ENCODE data around the gene ACOX1. TPM values are rescaled to one million over a fixed set of nuclear protein-coding genes. Genes with fewer than 3 reads are reported as not detected.

Gene ACOX1
- total RNA-seq, 3 donors from 2014 or later (not counting 1 experiment from before 2014, with no cell fraction given), result 22.8 to 48.2 (median 28.2) TPM

DNA sequence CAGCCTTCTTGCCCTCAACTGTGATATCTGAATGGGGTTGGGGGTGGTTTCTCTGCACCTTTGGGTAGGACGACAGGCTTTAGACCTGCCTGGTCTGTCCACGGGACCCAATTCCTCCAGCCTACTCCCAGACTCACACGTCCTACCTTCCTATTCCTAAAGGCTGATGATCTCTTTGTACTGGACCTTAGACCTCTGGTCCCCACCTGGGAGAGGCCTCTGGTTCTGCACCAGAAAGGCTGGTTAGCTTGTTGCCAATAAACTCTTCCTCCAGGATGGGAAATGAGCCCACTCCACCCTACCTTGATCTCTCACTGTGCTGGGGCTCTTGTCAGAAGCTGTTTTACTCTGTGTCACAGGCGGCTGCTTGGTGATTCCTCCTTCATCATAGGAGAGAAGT lies 52.5 kb downstream of the ACOX1 start:
- Histone ChIP-seq H3K4me3 (ENCODE audit: low read length) (no peak overlapping the region), H3K36me3 (ENCODE audit: control insufficient read depth, insufficient read depth, low read length) (no peaks in the 10 kb centered on the region), H3K4me1 (ENCODE audit: control insufficient read depth, insufficient read depth, low read length) (no peaks in the 10 kb centered on the region), H3K9me3 (ENCODE audit: control insufficient read depth, insufficient read depth, low read length) (no peaks in the 10 kb centered on the region), H3K27me3 (ENCODE audit: control insufficient read depth, insufficient read depth, low read length) (no peaks in the 10 kb centered on the region), H3K27ac (ENCODE audit: low read length) (no peak overlapping the region)
- ATAC-seq (no peak), DNase-seq (no peak)
- Mint-ChIP-seq H3K36me3 (no peaks in the 10 kb centered on the region), H3K9me3 (no peaks in the 10 kb centered on the region), H3K27ac (no peak overlapping the region), H3K4me3 (no peak overlapping the region), H3K4me1 (no peaks in the 10 kb centered on the region), H3K27me3 (ENCODE audit: low read depth in 2 of 2) (no peaks in the 10 kb centered on the region)
- TF ChIP-seq, protein P1, sequence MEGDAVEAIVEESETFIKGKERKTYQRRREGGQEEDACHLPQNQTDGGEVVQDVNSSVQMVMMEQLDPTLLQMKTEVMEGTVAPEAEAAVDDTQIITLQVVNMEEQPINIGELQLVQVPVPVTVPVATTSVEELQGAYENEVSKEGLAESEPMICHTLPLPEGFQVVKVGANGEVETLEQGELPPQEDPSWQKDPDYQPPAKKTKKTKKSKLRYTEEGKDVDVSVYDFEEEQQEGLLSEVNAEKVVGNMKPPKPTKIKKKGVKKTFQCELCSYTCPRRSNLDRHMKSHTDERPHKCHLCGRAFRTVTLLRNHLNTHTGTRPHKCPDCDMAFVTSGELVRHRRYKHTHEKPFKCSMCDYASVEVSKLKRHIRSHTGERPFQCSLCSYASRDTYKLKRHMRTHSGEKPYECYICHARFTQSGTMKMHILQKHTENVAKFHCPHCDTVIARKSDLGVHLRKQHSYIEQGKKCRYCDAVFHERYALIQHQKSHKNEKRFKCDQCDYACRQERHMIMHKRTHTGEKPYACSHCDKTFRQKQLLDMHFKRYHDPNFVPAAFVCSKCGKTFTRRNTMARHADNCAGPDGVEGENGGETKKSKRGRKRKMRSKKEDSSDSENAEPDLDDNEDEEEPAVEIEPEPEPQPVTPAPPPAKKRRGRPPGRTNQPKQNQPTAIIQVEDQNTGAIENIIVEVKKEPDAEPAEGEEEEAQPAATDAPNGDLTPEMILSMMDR (IDR thresholded peaks at IDR 0.05), result no peak
- 94% methylated on average over 4 of the region's 4 CpGs for WGBS (ENCODE audit: insufficient coverage)
- intact Hi-C loops (cut with micrococcal nuclease), result no loop called here

DNA sequence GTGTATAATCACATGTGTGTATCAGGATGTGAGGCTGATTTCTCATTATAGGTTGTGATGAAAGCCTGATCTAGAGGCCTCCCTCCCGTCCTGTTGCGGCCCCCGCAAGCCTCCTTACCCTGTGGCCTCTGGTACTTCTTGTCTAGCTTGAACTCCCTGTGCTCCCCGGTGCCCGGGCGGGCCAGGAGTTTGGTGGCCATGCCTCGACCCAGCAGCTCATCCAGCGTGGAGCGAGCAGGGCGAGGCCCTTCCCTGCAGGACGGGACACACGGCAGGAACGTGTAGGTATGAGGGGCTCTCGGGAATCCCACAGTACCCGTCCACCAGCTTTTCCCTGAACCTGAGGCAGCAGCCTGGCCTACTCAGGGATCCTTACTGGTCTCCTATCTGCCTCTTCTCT lies 53.1 kb downstream of the ACOX1 start:
- Histone ChIP-seq H3K27ac (ENCODE audit: low read length) (no peak overlapping the region), H3K4me3 (ENCODE audit: low read length) (no peak overlapping the region), H3K36me3 (ENCODE audit: control insufficient read depth, insufficient read depth, low read length) (no peaks in the 10 kb centered on the region), H3K4me1 (ENCODE audit: control insufficient read depth, insufficient read depth, low read length) (no peaks in the 10 kb centered on the region), H3K9me3 (ENCODE audit: control insufficient read depth, insufficient read depth, low read length) (no peaks in the 10 kb centered on the region), H3K27me3 (ENCODE audit: control insufficient read depth, insufficient read depth, low read length) (no peaks in the 10 kb centered on the region)
- Mint-ChIP-seq H3K36me3 (no peaks in the 10 kb centered on the region), H3K27ac (no peak overlapping the region), H3K4me1 (no peaks in the 10 kb centered on the region), H3K4me3 (no peak overlapping the region), H3K9me3 (no peaks in the 10 kb centered on the region), H3K27me3 (ENCODE audit: low read depth in 2 of 2) (no peaks in the 10 kb centered on the region)
- intact Hi-C loops (cut with micrococcal nuclease), result no loop called here
- ATAC-seq (no peak), DNase-seq (no peak)
- TF ChIP-seq, protein P1 (IDR thresholded peaks at IDR 0.05), result no peak
- WGBS (ENCODE audit: insufficient coverage), result 96% methylated on average over 15 of the region's 15 CpGs

DNA sequence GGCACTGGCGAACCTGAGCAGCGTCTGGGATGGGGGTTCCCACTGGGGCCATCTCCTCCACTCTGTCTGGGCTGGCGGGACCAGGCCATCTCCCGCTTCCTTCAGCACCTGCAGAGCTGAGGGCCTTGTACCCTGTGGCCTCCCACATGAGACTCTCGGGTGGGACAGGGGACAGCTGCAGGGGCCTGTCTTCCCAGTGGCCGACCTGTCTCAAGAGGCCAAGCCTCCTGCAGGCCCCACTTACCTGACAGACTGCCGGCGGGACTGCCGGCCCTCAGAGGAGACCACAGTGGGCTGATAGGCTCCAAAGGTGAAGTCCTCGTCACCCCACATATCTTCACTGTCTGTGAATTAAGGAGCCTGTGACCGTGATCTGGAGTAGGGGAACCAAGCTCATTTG lies 53.9 kb downstream of the ACOX1 start:
- Mint-ChIP-seq H3K27me3 (ENCODE audit: low read depth in 2 of 2) (no peaks in the 10 kb centered on the region), H3K4me1 (no peaks in the 10 kb centered on the region), H3K4me3 (no peak overlapping the region), H3K36me3 (no peaks in the 10 kb centered on the region), H3K27ac (no peak overlapping the region), H3K9me3 (no peaks in the 10 kb centered on the region)
- Histone ChIP-seq H3K36me3 (ENCODE audit: control insufficient read depth, insufficient read depth, low read length) (no peaks in the 10 kb centered on the region), H3K4me1 (ENCODE audit: control insufficient read depth, insufficient read depth, low read length) (no peaks in the 10 kb centered on the region), H3K4me3 (ENCODE audit: low read length) (no peak overlapping the region), H3K9me3 (ENCODE audit: control insufficient read depth, insufficient read depth, low read length) (no peaks in the 10 kb centered on the region), H3K27ac (ENCODE audit: low read length) (no peak overlapping the region), H3K27me3 (ENCODE audit: control insufficient read depth, insufficient read depth, low read length) (no peaks in the 10 kb centered on the region)
- TF ChIP-seq, protein P1 (IDR thresholded peaks at IDR 0.05), result no peak
- 98% methylated on average over 11 of the region's 11 CpGs for WGBS (ENCODE audit: insufficient coverage)
- ATAC-seq (no peak), DNase-seq (no peak)
- intact Hi-C loops (cut with micrococcal nuclease), result no loop called here
